CD4-positive, alpha-beta T cell treated with Interleukin-4 for 4 hours (primary cell): Measurements from ENCODE around the gene NECTIN4.

Experiments
- DNase-seq: peaks from one replicate; pipeline ENCODE4 v3.0.0-alpha.2; 2020

The NECTIN4 gene

DNA sequence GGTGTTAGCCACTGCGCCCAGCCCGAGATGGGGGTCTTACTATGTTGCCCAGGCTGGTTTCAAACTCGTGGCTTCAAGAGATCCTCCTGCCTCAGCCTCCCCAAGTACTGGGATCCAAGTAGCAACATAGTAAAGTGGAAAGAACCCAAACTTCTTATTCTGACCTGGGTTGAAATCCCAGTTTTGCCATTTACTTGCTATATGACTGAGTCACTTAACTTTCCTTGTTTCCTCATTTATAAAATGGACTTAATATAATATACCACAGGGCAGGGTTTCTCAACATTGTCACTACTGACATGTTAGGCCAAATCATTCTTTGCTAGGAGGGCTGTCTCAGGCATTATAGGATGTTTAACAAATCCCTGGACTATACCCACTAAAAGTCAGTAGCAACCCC, 21.8 kb upstream of the NECTIN4 start:
- no peak for DNase-seq

DNA sequence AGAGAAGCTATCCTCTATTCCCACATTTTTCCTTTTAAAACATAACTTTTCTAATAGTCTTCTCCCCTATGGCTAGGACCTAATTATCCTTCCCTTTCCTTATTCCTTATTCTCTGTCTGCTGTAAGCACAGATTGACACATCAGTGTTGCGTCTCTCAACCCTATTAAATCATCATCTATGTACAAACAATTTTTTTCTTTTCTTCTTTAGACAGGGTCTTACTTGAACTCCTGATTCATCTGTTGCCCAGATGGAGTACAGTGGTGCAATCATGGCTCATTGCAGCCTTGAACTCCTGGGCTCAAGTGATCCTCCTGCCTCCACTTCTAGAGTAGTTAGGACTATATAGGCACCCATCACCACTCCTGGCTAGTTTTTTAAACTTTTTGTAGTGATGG, 17.1 kb upstream of the NECTIN4 start:
- DNase-seq, result no peak

DNA sequence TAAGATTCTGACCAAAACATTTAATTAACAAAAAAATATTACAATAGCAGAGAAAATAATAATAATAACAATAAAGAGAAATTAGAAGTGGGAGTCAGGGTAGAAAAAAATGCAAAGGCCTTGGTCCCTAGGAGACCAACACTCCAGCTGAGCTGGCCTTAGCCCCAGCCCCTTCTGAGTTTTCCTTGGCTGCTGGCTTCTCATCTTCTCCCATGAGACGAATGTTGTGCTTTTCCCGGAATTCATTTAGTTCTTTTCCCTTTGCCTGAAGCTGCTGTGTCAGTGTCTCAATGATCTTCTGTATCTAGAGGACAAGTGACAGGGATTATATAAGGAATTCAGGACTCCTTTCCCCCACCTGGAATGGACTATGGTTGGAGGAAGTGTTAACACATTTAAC, 11.2 kb upstream of the NECTIN4 start:
- no peak for DNase-seq

DNA sequence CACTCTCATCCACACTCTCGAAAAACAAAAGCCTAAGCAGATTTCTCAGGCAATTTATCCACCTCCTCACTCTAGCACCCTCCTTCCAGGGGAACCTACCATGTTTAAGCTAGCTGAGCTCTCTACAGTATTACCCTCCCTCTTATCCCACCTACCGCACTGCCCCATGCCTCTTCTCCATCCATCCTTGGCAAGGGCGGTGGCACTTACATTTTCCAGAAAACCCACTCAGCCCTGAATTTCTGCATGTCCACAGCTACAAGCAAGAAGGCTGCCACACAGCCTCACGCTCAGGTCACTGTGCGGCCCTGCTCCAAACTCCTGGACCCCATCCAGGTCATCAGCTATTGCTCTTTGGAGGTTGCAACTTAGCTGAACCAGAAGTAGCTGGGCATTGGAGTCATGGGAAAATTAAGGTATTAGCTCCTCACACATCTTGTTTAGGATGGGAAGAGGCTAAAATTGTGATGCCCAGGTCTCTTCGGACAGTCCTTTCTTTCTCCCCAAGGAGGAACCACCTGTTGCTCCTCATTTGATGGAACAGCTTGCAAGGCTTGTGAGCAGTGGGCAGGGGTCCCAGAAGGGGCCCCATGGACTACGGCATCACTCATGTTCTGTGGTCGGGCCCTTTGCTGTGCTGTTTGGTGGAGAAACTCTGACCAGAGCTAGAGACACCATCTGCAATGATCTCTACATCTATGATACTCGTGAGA, 9.9 kb upstream of the NECTIN4 start:
- no peak for DNase-seq

DNA sequence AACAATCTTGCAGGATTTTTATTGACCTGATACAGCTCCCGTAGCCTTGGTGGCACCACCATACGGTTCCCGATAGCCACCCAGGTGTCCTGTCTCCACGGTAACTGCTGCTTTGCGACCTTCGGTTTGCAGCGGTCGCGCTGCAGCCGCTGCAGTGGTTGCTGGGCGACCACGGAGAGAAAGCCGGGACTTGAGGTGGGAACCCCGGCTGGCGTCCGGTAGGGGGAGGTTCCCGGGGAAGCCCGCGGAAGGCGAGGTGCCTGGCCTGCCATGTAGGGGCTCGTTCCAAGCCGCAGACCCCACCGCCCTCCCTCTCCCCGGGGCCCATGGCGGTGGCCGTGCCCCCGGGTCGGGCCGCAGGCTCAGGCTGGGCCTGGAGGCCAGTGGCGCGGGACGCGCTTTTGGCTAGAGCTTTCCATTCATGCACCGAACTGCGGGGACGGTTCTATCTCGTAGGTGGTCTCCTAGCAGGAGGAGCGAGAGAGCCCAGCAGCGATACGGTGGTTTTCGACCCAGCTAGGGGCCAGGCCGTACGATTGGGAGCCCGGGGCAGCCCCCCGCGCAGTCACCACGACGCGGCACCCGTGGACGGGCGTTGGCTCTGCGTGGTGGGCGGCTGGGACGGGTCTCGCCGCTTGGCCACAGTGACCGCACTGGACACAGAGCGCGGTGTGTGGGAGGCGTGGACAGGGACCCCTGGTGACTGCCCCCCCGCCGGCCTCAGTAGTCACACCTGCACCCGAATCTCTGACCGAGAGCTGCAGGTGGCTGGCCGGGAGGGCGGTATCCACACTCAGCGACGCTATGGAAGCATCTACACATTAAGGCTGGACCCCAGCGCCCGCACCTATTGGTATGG, 9.1 kb upstream of the NECTIN4 start, which contains the start of gene KLHDC9:
TSS of gene KLHDC9 (plus strand) at position 152 of the 859 bp plus-strand sequence. CDS start at position 327, 175 bp downstream.
- peak; percentile 85 for DNase-seq

DNA sequence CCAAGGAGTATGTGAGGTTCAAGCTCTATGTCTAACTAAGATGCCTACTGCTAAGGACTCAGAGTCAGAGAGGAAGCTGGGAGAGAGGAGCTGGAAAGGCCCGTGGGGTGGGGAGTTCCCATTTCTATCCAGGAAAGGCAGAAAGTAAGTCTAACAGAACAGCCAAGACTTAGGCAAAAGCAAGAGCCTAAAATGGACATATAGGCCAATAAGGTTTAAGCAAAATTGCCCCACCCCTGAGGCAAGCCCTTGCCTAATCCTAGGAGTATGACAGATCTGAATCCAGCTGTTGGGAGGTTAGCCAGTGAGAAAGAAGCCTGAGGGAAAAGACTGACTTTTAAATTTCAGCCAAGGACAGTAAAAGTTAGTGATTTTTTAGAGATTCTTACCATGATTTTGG, 7.2 kb upstream of the NECTIN4 start:
- no peak for DNase-seq

DNA sequence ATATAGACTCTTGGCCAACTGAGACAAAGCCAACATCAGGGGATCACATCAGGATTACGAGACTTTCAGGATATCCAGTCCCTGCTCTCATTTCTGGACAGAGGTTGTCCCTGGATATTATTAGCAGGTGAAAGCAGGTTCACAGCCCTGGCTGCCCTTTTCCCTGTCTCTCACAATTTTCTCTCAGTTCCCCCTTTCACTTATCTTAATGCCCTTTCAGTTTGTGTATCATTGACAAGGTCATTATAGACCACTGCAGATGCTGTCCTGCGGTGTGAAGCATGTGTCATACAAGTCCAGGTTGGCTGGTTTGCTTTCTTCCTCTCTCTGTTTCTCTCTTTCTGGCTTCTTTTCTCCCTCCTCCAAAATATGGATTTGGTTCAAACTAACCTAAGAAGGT, 6.7 kb upstream of the NECTIN4 start:
- DNase-seq, result no peak

DNA sequence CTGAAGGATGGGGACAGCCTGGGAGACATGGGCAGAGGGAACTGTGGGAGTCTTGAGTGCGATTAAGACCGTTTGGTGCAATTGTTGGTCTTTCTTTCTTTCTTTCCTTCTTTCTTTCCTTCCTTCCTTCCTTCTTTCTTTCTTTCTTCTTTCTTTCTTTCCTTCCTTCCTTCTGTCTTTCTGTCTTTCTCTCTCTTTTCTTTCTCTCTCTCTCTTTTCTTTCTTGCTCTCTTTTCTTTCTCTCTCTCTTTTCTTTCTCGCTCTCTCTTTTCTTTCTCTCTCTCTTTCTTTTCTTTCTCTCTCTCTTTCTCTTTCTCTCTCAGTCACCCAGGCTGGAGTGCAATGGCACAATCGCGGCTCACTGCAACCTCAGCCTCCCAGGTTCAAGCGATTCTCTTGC, 5.9 kb upstream of the NECTIN4 start:
- DNase-seq, result no peak

DNA sequence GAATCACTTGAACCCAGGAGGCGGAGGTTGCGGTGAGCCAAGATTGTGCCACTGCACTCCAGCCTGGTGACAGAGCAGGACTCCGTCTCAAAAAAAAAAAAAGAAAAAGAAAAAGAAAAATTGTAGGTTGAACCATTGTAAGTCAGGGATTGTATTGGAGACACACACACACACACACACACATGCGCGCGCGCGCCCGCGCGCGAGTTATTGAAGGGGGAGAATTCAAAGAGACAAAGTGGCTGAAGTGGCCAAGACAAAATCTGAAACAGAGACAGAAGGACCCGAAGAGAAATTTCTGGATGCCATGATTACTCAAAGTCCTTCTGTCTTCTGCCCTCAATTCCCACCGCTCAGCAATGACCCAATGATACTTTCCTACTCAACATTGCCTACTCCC, 5.1 kb upstream of the NECTIN4 start:
- DNase-seq, result no peak

DNA sequence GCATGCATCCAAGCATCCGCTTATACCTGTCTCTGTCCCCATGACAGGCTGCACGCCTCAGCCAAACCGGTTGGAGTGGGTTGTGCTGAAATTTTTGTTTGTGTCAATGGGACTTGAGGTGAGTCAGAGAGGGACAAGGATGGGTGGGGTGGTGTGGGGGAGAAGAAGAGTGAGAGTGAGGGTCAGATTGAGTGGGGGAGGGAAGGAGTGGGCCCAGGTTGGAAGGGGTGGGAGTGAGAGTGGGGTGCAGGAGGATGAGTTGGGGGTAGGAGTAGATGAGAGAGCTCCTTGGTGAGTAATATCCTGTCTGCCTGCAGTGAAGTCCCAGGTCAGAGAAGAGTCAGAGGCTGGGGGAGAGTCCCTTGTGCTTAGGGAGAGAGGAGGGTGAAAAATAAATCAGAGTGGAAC, 3.3 kb upstream of the NECTIN4 start:
- DNase-seq, result peak; percentile 49

DNA sequence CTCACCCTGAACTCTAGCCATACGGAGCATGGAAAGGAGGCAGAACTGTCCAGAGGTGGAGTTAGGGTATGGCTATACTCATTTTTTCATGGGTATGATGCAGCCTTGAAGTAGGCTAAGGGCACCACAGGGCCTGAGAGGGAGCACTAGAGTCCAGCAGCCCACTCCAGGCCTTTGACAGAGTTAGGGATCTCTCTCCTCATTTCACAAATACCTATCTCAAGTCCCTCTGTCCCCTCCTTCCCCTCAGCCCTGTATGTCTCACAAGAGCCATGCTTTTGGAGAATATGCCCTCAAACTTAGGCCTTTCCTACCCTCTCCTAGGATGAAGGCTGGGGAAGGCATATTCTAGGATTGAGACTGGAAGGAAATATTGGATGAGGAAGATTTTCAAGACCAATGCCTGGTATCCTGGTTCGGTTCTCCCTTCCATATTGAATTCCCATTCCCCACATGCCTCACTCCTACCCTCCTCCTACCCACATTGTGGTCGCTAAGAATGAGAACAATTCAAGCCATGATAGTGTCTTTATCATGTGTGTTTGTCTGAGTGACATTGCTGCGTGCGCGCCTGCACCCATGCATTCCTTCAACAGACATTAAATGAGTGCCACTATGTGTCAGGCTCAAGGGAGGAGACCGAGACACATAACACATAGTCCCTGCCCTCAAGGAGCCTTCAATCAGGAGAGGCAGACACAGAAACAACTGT, 2.6 kb upstream of the NECTIN4 start:
- DNase-seq, result no peak

DNA sequence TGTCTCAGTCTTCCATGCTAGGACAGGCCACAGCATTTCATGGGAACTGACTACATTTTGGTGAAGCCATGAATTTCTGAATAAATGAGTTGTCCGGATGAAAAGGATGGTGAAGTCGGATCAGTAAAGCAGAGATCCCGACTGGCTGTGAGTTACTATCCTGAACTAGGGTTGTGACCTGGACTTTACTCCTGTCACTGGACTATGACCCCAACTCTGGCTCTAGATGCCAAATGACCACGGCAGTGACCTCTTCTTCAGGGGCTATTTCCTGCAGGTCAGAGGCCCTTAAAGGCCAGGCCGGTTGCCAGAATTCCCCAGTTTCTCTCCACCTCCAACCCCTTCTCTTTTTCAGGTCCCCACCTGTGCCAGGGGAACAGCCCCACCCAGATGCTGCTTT, 1.7 kb upstream of the NECTIN4 start:
- DNase-seq, result no peak

DNA sequence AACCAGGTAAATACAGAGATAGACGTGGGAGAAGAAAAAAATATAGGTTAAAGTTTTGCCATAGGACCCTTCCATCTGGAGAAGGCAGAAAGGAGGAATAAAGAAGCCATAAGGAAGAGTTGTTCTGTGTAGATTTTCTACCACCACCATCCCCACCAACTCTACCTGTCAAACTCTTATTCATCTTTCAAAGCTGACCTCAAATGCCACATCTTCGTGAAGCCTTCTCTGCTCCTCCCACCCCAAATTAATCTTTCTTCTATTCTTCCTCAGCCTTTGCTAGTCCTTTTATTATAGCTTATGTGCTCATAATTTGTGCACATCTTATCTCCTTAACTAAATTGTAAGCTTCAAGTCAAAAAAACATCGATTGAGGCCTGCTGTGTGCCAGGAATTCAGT, 1.3 kb upstream of the NECTIN4 start:
- no peak for DNase-seq

DNA sequence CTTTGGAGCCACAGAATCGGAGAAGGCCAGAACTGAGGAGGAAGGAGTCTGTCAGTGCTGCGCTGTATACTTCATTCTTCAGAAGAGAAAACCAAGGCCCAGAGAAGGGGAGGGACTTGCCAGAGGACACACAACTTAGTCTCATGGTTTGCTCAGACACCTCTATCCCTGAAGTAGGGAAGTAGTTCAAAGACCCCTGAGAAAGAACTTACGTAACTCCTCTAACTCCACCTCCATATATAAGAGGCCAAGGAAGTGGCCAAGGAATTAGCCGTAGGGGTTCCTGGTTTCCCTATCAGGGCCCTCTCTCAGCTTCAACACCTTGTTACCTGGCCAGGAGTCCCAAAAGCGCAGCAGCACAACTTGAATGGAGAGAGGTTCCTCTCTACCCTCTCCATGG, 580 bp upstream of the NECTIN4 start:
- DNase-seq, result no peak

DNA sequence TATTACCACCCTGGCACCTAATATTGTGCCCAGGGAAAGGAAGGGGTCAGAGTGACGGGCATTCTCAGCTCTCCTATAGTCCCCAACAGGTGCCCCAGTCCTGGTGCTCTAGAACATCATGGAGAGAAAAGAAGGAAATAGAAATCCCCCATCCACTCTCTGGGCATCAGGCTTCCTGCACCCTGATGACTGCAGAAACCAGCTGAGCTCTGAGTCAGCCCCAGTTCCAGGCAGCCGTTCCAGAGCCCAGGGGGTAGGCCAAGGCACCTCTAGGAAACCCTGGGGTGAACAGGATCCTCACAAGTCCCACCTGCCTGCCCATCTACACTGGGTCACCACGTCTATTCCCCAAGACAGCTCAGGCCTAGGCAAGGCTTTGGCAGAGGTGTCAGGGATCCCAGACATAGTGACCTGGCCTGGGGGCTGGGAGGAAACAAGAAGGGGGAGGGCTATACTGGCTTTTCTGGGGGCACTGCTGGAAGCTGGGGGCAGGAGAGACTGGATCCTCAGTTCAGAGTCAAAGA, 709 bp downstream of the NECTIN4 start:
- DNase-seq, result no peak

DNA sequence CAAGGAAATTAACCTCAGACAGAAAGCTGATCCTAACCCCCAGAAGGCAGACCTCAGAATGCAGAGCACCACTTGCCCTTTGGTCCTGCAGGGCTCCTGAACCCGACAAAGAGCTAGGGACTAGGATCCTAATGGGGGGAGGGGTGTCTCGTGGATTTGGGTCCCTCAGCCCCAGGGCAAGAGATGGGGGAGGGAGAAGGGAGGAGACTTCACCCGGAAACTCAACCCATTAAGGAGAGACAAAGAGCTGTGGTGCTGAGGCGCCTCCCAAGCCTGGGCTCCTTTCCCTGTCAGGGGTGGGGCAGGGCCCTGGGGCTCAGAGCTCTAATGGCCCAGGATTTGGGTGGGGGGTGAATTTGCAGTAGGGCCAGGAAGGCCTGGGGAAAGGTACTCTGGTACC, 2.9 kb downstream of the NECTIN4 start:
- no peak for DNase-seq

DNA sequence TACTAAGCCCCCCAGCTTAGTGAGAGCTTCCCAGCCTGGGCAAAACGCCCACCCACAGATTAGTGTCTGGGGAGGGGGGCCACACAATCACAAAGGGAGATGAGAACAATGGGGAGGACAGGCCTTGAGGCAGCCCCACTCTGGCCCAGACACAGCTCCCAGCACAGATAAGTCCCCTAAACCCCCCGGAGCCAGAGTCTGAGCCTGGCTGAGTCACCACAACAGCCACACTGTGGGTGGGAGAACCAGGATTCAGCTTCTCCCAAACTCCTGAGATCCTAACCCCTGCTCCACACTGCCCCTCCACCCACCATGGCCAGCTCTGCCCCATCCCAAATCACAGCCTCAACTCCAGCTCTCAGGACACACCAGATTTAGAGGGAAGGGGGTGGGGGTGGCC, 4.2 kb downstream of the NECTIN4 start:
- no peak for DNase-seq

DNA sequence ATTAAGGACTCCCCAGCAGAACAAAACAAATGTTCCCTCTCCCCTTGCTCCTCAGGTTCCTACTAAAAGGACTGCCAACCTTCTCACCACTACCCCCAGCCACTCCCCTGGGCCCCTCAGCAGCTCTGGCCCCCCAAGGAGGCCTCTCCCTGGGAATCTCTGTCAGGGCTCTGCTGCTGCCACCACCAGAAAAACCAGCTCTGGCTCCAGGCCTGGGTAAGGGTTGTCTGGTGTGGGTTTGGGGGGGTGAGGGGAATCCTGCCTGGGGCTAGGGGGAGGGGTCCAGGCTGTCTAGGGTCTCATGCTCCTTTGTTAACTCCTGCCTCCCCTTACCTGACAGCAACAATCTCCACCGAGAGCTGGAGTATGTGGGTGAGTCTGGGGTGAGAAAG, 4.8 kb downstream of the NECTIN4 start:
- no peak for DNase-seq

DNA sequence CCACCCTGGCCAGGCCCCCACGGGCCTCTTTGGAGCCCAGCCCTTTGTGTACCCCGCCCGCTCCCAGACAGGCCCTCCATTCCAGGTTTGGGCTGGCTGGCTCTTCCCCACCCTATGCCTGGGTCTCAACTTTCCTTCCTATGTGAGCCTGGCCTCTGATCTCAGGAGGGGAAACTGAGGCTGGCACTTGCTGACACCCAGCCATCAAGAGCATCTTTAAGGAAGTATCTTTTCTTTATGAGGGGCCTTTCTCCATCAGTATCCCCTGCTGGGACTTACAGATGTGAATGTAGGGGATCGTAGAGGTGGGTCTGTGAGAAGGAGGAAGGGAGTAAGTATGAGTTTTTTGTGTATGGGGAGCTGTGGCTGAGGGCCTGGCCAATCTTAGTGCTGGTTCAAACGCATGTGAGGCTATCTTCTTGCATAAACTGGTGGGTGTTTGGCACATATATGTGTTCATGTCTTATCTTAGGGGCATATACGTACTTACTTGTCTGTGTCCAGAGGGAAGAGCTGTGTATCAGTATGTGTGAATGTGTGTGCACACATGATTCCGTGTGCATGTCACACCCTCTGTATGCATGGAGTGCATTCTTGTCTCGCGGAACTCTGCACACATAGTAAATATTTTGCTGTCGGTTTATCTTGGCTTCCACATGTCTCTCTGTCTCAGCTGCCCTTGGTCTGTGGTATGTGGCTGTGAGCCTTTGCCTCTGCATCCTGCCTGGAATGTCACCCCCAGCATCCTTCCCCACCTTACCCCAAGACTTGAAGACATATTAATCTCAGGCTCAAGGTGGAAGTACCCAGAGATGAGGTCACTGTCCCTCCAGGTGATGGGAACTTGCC, 5.4 kb downstream of the NECTIN4 start:
- DNase-seq, result no peak

DNA sequence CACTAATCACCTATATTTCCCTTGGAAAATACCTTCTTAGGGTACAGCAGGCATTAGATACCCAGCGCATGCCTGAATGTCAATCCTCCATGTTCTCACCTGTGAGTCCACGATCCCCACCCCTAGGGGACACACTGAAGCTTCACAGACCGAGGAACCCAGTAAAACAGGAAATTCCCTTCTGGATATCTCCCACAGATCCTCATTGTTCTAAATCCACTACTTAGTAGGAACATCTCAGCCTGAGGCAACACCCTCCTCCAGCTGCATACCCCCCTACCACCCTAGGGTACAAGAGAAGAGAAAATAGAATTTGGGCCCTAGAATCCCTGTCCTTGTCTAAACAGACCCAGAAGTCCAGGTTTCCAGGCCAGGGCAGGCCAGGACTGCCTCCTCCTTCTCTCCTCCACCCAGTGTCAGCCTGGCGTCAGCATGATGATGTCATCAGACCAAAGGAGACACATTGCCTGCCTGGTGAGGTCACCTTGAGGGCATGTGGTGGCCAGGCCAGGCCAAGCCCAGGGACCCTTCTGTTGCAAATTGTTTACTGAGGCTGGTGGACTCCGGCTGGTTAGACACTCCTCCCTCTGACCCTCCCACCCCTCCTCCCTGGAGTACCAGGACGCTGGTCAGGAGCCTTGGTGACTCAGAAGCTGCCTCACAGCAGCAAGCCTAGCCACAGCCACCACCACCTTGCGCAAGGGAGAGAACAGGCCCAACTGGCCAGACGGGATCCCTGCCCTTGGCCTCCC, 6.2 kb downstream of the NECTIN4 start:
- DNase-seq, result peak; percentile 14

DNA sequence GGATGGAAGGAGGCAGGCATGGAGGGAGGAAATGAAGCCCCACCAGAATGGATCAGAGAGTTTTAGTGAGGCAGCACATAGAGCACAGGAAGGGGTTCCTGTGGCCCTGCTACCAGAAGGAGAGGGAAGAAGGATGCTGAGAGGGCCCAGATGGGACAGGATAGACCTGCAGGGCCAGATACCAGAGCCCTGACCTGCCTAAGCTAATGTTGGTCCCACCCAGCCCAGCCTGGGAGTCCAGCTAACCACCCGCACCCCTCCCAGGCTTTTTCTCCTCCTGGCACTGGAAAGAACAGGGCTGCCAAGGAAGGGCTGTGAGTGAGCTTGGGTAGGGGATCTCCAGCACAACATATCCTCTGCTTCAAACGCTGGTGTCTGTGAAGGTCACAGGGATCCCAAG, 6.9 kb downstream of the NECTIN4 start:
- no peak for DNase-seq

DNA sequence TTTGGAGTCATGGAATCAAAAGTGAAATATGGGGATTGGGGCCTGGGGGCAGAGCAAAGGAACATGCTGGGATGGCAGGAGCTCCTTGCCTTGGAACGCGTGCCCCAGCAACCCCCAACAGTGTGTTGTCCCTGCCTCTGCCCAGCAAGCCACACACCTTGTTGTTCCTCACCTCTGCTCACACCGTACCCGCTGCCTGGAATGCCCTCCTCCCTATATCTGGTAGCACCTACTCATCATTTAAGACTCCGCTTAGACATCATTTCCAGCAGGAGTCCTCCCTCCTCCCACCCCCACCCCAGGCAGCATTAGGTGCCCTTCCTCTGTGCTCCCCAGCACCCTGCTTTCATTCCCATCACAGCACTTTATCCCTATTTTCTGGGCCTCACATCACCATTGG, 7.8 kb downstream of the NECTIN4 start:
- no peak for DNase-seq
